ENCODE results near the gene CABCOCO1.
A peak's percentile ranks its signal among the peaks of the same experiment; 100 is the strongest.

- no peak for TF ChIP-seq CBX8 (IDR thresholded peaks at IDR 0.05; ENCODE audit: borderline replicate concordance, extremely low read depth, low read depth, low read length, poor library complexity, severe bottlenecking)
- no peak for TF ChIP-seq MTA3 (IDR thresholded peaks at IDR 0.05; ENCODE audit: borderline replicate concordance)
- TF ChIP-seq ZNF175 (CRISPR knock-in tag; IDR thresholded peaks at IDR 0.05; ENCODE audit: low read depth) = no peak
- TF ChIP-seq CTCF (IDR thresholded peaks at IDR 0.05 in 2 of 3, conservative IDR thresholded peaks at IDR 0.05 in 1 of 3; ENCODE audit: insufficient read depth in 2 of 3, low read depth in 1 of 3, low read length in 3 of 3) = peak; percentile 40 to 68 (median 47)
- peak; percentile 20; the same call in 1 of the 2 replicates for TF ChIP-seq REST (IDR thresholded peaks at IDR 0.05; ENCODE audit: borderline replicate concordance)
- no peak for TF ChIP-seq REST (CRISPR knock-in tag; IDR thresholded peaks at IDR 0.05; ENCODE audit: low read depth)
- TF ChIP-seq MAZ (CRISPR knock-in tag; conservative IDR thresholded peaks at IDR 0.05 in 1 of 2, IDR thresholded peaks at IDR 0.05 in 1 of 2) = no peak
- no peak for TF ChIP-seq YY1 (IDR thresholded peaks at IDR 0.05; ENCODE audit: borderline replicate concordance in 1 of 3, control insufficient read depth in 1 of 3, extremely low read depth in 1 of 3, insufficient read depth in 3 of 3, insufficient read length in 1 of 3, insufficient replicate concordance in 2 of 3, low read depth in 1 of 3, low read length in 2 of 3)
- TF ChIP-seq EZH2 (IDR thresholded peaks at IDR 0.05; ENCODE audit: borderline replicate concordance, low read depth, low read length) = no peak
- no peak for TF ChIP-seq ZNF695 (CRISPR knock-in tag; IDR thresholded peaks at IDR 0.05)
- no peak for TF ChIP-seq MYBL2 (IDR thresholded peaks at IDR 0.05; ENCODE audit: low read depth)
- no peak for TF ChIP-seq MYBL2 (CRISPR knock-in tag; IDR thresholded peaks at IDR 0.05; ENCODE audit: borderline replicate concordance)
- no peak for TF ChIP-seq AFF4 (CRISPR knock-in tag; IDR thresholded peaks at IDR 0.05)
- TF ChIP-seq GABPA (tag; conservative IDR thresholded peaks at IDR 0.05; ENCODE audit: low read depth) = no peak
- TF ChIP-seq JUNB (CRISPR knock-in tag; conservative IDR thresholded peaks at IDR 0.05) = no peak
These were observed 81.7 kb downstream of the CABCOCO1 start for GRCh38 chr10:61744469-61744868.

Data from K562 (cell line).